H54 (cell line): ENCODE results near the gene TSC22D4.

ENCODE experiments used
- DNase-seq: peaks from one replicate; pipeline ENCODE4 v3.0.0; 2011; ENCODE audit warnings: low spot score, mixed read lengths; ENCODE audit not compliant: insufficient read length
- FAIRE-seq: peaks from 3 replicates; lab custom pipeline; 2011; peaks lifted over from hg19 to GRCh38; lab: Jason Lieb, UNC
- POLR2A ChIP-seq: IDR thresholded peaks from 2 replicates; pipeline ENCODE4 v1.6.1; 2011; ENCODE audit warnings: low read depth, mild to moderate bottlenecking, low read length

Gene TSC22D4

DNA sequence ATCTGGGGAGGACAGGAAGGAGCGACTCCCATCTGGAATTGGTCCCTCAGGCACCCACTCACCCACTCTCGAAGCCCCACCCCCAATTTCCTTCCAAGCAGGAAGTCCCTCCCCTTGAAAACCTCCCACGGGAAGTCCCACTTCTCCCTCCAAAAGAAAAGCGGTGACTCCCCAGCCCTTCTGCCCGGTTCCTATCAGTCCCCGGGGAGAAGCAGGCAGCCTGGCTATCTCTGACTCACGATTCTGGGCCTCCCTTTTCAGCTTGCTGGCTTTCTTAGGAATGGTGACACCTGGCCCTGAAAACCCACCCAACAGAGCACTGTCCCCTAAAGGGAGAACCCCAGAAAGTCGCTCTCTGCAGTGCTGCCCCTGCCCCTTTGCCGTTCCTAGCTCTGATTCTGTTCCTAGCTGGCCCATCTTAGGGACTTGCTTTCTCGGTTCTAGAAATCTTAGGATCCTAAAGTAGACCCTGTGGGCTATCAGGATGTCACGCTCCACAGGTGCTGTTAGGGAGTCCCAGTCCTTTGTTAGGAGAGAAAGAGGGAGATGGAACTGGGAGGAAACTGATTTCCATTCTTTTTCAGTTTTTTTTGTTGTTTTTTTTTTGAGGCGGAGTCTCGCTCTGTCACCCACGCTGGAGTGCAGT lies 6.0 kb downstream of the TSC22D4 start:
- FAIRE-seq (no peak), DNase-seq (no peak)
- TF ChIP-seq POLR2A, result no peak

DNA sequence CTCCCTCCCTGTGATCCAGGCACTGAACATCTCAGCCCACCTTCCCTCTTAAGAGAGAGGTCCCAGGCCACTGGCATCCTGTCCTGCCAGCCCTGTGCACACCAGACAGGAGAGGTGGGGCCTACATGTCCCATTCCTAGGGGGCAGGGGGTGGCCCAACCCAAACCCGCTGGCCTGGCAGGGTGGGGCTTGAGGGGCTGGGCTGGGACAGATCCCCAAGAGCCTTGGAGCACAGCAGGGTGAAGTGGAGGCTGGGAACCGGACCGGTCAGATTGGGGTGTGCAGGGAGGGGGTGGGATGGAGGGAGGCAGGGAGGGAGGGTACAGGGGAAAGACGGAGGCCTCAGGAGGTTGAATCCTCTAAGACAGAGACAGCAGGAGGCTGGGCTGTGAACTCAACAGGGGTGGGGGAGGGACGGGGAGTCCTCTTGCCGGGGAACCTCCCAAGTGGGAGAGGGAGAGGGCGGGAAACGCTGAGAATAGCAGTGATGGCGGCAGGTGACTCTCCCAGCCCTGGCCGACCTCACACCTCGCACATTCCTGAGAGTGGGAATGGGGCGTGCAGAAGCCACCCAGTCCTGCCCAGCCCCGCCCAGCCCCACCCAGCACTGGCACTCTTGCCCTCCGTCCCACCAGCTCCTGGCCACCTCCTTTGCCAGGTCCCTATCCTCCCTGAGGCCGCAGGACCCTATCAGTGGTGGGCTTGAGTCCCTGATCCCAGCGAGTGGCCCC lies 6.7 kb downstream of the TSC22D4 start:
- TF ChIP-seq POLR2A, result no peak
- DNase-seq (no peak), FAIRE-seq (no peak)

DNA sequence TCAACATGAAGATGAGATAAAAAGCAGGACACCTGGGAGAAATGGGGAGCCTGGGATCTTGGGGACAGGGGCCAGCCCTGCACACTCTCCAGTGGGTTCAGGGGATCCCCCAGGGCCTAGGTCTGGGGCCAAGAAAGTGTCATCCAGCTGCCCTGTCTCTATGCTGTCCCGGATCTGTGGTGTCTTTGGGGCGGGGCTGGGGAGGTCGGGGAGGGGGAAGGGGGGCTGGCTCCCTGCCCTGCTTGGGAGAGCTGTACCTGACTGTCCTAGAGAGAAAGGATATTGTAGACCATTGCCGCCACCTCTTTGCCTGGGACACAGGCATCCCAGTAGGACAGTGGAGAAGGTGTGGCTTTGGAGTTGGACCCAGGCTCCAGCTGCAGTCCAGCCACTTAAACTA lies 8.0 kb downstream of the TSC22D4 start:
- DNase-seq (no peak), FAIRE-seq (no peak)
- no peak for TF ChIP-seq POLR2A

DNA sequence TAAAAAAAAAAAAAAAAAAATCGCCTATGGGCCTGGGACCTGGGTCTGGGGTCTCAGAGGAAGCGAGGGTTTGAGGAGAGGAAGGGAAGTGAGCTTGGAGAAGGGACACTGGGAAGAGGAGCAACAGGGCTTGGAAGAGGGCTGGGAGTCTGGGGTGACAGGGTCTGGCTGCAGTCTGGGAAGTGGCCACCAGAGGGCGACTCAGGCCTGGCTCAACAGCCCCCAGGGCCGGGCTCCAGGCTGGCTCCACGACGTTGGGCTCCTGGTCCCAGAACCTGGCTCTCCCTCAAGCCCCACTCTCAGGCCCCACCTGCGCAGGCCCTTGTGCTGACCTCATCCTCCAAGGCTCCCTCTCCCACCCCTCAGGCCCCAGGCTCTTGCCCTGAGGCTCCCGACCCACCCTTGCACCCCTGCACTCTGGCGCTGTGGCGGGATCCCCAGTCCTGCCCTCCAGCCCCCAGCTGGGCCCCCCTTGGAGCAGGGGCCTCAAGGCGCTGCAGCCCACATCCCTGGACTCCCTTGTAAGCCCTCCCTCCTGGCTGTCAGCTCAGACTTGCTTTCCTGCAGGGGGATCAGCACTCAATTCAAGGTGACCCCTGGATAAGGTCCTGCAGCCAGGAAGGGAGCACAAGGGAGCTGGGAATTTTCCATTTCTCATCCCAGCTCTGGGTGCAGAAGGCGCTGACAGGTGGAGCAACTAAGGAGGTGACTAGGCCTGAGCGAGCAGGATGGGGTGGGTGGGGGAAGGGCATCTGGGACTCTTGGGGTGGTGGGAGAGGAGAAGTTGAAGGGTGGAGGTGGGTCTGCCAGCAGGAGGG lies 9.6 kb downstream of the TSC22D4 start:
- TF ChIP-seq POLR2A, result no peak
- FAIRE-seq (no peak), DNase-seq (peak; percentile 85)

DNA sequence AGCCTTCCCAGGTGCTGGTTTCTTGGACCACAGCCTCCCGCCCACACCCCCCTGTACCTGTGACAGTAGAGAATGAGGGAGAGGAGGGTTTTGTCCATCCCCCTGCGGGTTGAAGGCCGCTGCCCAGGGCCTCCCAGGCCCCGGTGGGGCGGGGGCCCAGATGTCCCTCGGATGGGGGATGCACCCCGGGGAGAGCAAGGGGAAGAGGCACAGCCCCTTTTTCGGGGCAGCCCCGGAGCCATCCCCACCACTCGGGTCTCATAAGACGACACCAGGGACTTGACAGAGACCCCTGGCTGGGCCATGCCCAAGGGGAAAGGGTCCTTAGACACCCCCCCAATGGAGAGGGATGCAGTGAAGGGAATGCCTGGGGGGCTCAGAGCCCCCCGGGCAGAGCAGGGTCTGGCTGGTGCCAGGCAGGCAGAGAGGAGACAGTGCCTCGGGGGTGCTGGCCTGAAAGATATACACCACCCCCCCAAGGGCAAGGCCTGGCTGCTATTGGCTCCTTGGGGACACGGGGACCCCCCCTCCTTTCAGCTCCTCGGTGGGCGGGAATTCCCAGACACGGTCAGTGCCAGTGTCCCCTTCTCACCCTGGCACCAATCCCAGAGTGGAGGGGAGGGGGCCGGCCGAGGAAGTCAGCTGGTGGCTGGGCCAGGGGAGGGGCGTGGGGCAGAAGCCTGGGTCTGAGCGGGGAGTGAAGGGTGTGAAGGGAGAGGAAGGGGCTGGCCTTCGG lies 11.2 kb downstream of the TSC22D4 start:
- DNase-seq (no peak), FAIRE-seq (no peak)
- TF ChIP-seq POLR2A, result no peak

GRCh38 chr7:100466653-100467605 lies 12.1 kb downstream of the TSC22D4 start:
- no peak for TF ChIP-seq POLR2A
- DNase-seq, result no peak
- FAIRE-seq, result no peak

GRCh38 chr7:100465702-100466311 lies 13.2 kb downstream of the TSC22D4 start:
- TF ChIP-seq POLR2A, result no peak
- peak; percentile 89 for DNase-seq
- no peak for FAIRE-seq

GRCh38 chr7:100465299-100465698 lies 13.7 kb downstream of the TSC22D4 start:
- peak; percentile 38 for FAIRE-seq

GRCh38 chr7:100464791-100465190 lies 14.2 kb downstream of the TSC22D4 start:
- no peak for FAIRE-seq
- no peak for DNase-seq
- TF ChIP-seq POLR2A, result no peak

More at GRCh38 chr7:100465299-100465698, 13.7 kb downstream of the TSC22D4 start:
- no peak for TF ChIP-seq POLR2A
- no peak for DNase-seq

DNA sequence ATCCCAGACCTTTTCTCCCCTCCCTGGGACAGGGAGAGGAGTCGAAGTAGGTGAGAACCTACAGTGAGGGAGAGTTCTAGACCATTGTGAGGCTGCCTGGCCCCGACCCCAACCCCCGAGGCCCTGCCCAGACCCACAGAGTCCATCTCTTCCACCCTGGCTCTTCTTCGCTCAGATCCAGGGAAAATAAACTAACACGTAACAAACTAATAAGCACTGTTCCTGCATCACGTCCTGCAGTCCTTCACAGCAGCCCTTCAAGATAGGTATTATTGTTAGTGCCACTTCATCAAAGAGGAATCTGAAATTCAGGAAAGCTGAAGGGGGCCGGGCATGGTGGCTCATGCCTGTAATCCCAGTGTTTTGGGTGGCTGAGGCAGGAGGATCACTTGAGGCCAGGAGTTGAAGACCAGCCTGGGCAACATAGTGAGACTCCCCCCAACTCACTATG lies 14.8 kb downstream of the TSC22D4 start, which contains the start of gene SPACDR:
TSS of gene SPACDR (minus strand) at position 51 of the 451 bp plus-strand sequence. CDS start 235 bp downstream, outside the sequence.
- FAIRE-seq, result no peak
- no peak for TF ChIP-seq POLR2A
- no peak for DNase-seq

- DNase-seq, result no peak
- no peak for TF ChIP-seq POLR2A
- FAIRE-seq, result no peak
Measured at GRCh38 chr7:100457033-100457432, 22.0 kb downstream of the TSC22D4 start.

- no peak for TF ChIP-seq POLR2A
- DNase-seq (no peak), FAIRE-seq (no peak)
Measured at GRCh38 chr7:100456562-100456961, 22.5 kb downstream of the TSC22D4 start.
